GM12878 (cell line): ENCODE measurements around the gene NSFL1C. TPM values are rescaled to one million over a fixed set of nuclear protein-coding genes. Genes with fewer than 3 reads are reported as not detected.

Experiments used
- ATAC-seq: fragments of 200-7000 bp; cut with Tn5 transposase; 3 replicates; pipeline ENCODE4 v1.9.1; 2020; ENCODE audit warnings: mild to moderate bottlenecking, moderate library complexity
- BruUV-seq: library from RNA; stranded (reverse); fragments of 400-500 nt; replicated peaks from 2 replicates; lab custom pipeline; 2021; lab: Mats Ljungman, UMichigan
- CTCF ChIA-PET: fragments of 300-600 bp; sonication (Branson Sonifier 250); formaldehyde crosslinking; extraction: SDS; loops from one replicate; lab custom pipeline; 2021; ENCODE audit warnings: inconsistent platforms; lab: Yijun Ruan, JAX
- POLR2A ChIA-PET: fragments of 350-600 bp; formaldehyde crosslinking; extraction: SDS; loops from one replicate; lab custom pipeline; 2021; ENCODE audit warnings: inconsistent platforms; lab: Charles Lee
- RAD21 ChIA-PET: fragments of 300-600 bp; sonication (Branson Sonifier 250); formaldehyde crosslinking; loops from one replicate; lab custom pipeline; 2023; ENCODE audit warnings: antibody characterized with exemption; ENCODE audit not compliant: unreplicated experiment; lab: Charles Lee
- SMC1A ChIA-PET: fragments of 300-600 bp; sonication (Branson Sonifier 250); formaldehyde crosslinking; loops from one replicate; lab custom pipeline; 2023; ENCODE audit not compliant: unreplicated experiment, uncharacterized antibody; lab: Charles Lee
- DNase-seq: peaks from one replicate; pipeline ENCODE4 v3.0.0-alpha.2; 2011; ENCODE audit warnings: low read depth, low spot score
- FAIRE-seq: peaks from 3 replicates; lab custom pipeline; 2011; peaks lifted over from hg19 to GRCh38; lab: Jason Lieb, UNC
- H2AFZ ChIP-seq: 2 replicates; pipeline ENCODE4 v1.6.0; 2011; ENCODE audit warnings: low read depth, low read length, control low read depth; ENCODE audit not compliant: control insufficient read depth
- H3K27ac ChIP-seq: 2 replicates; pipeline ENCODE4 v1.5.1; 2011; ENCODE audit warnings: control low read depth; ENCODE audit not compliant: control insufficient read depth, insufficient read depth
- H3K27me3 ChIP-seq, 2 experiments: replicated peaks in 1 of 2; 2 replicates each; pipeline versions ENCODE4 v1.6.0 to v1.6.1; 2011; ENCODE audit warnings: low read length in 1 of 2; ENCODE audit not compliant: control insufficient read depth in 2 of 2, insufficient read depth in 2 of 2
- H3K36me3 ChIP-seq, 2 experiments: 2 replicates each; pipeline ENCODE4 v1.5.1; 2011; ENCODE audit warnings: low read length in 1 of 2; ENCODE audit not compliant: control insufficient read depth in 2 of 2, insufficient read depth in 2 of 2
- H3K4me1 ChIP-seq: 2 replicates; pipeline ENCODE4 v1.6.1; 2011; ENCODE audit warnings: mild to moderate bottlenecking, low read length, moderate library complexity, mixed read lengths; ENCODE audit not compliant: control insufficient read depth, insufficient read depth
- H3K4me2 ChIP-seq: 2 replicates; pipeline ENCODE4 v1.6.0; 2011; ENCODE audit warnings: control low read depth; ENCODE audit not compliant: control insufficient read depth, insufficient read depth
- H3K4me3 ChIP-seq: fragments of 200-600 bp; sonication (generic); 2 replicates; pipeline ENCODE4 v1.5.1; 2016
- H3K79me2 ChIP-seq: 2 replicates; pipeline ENCODE4 v1.6.0; 2011; ENCODE audit warnings: low read length; ENCODE audit not compliant: control insufficient read depth, insufficient read depth
- H3K9ac ChIP-seq: 2 replicates; pipeline ENCODE4 v1.8.0; 2011; ENCODE audit warnings: low read length, control low read depth, mixed read lengths; ENCODE audit not compliant: control insufficient read depth, insufficient read depth
- H3K9me3 ChIP-seq: replicated peaks from 3 replicates; pipeline ENCODE4 v1.5.1; 2011; ENCODE audit warnings: mild to moderate bottlenecking, low read length; ENCODE audit not compliant: control insufficient read depth, insufficient read depth
- H4K20me1 ChIP-seq: 2 replicates; pipeline ENCODE4 v1.6.0; 2011; ENCODE audit not compliant: control insufficient read depth, insufficient read depth
- BMI1 ChIP-seq: fragments of 450-650 bp; IDR thresholded peaks from 2 replicates; pipeline ENCODE4 v1.6.1; 2016; ENCODE audit warnings: mild to moderate bottlenecking, moderate library complexity, borderline replicate concordance
- GABPA ChIP-seq: IDR thresholded peaks from 2 replicates; pipeline ENCODE4 v1.6.1; 2014; ENCODE audit warnings: antibody characterized with exemption, low read depth, mild to moderate bottlenecking, inconsistent platforms
- MTA2 ChIP-seq: fragments of 450-650 bp; IDR thresholded peaks from 2 replicates; pipeline ENCODE4 v1.6.1; 2016; ENCODE audit warnings: low read depth, mild to moderate bottlenecking, moderate library complexity
- RAD51 ChIP-seq: fragments of 450-650 bp; IDR thresholded peaks from 2 replicates; pipeline ENCODE4 v1.6.1; 2016; ENCODE audit warnings: moderate library complexity, mild to moderate bottlenecking, inconsistent platforms
- SMC3 ChIP-seq: IDR thresholded peaks from 2 replicates; pipeline ENCODE4 v1.6.1; 2011; ENCODE audit warnings: low read length, improper control_type of control experiment, borderline replicate concordance
- SPI1 ChIP-seq: IDR thresholded peaks from 2 replicates; pipeline ENCODE4 v1.6.1; 2011; ENCODE audit warnings: low read depth, mild to moderate bottlenecking, low read length, moderate library complexity, borderline replicate concordance; ENCODE audit not compliant: insufficient read depth
- ZNF24 ChIP-seq: fragments of 450-650 bp; IDR thresholded peaks from 2 replicates; pipeline ENCODE4 v1.6.1; 2017; ENCODE audit warnings: antibody characterized with exemption, mild to moderate bottlenecking
- WGBS: methylation state at CpG from one replicate; pipeline ENCODE4 v1.1.6; 2016; ENCODE audit warnings: low lambda C conversion rate; ENCODE audit not compliant: insufficient replicate concordance, insufficient coverage; ENCODE audit errors: missing lambda C conversion rate; 5-methylcytosine and 5-hydroxymethylcytosine counted together
- in situ Hi-C: fragments of 300-500 bp; cut with MboI; formaldehyde crosslinking; loops from 9 replicates; pipeline ENCODE4 v1.14.3; 2018; ENCODE audit warnings: mixed read lengths
- intact Hi-C: fragments of 100-400 bp; cut with micrococcal nuclease; formaldehyde crosslinking; loops from one replicate; pipeline ENCODE4 v1.14.2; 2022; ENCODE audit not compliant: unreplicated experiment
- polyA plus RNA-seq, 11 experiments: library from polyadenylated mRNA; depleted of rRNA in 4 of 11; unstranded in 6 of 11; stranded (reverse) in 5 of 11; fragments of >200 nt; fragmentation: Nextera tagmentation in 4 of 11; fragmentation: Illumina TruSeq in 1 of 11; extraction: Ambion mirVana in 4 of 11; extraction: Trizol in 1 of 11; gene quantifications; 1 replicate in 1 of 11; 2 replicates in 10 of 11; pipeline versions ENCODE4 v1.2.1 to v1.2.3, GENCODE V29; 2011 to 2016; ENCODE audit warnings: inconsistent platforms in 2 of 11, missing spikeins in 2 of 11, low read depth in 1 of 11
- total RNA-seq, 4 experiments: library from RNA; depleted of rRNA in 3 of 4; stranded (reverse); fragments of >200 nt in 3 of 4; fragmentation: Illumina TruSeq in 1 of 4; extraction: Trizol in 1 of 4; gene quantifications; 2 replicates each; pipeline versions ENCODE4 v1.2.1 to v1.2.3, GENCODE V29; 2013 to 2021

Gene NSFL1C
- total and polyA plus RNA-seq, 10 of the 15 experiments (the other 5 are each of a cell fraction or from before 2014, with no cell fraction given): 21.5 to 100 (median 38.1) TPM

- no peaks in the 10 kb centered on the region for H3K79me2 ChIP-seq
- no peaks in the 10 kb centered on the region for H4K20me1 ChIP-seq
- FAIRE-seq (no peak), ATAC-seq (no peak)
- CTCF ChIA-PET: no interaction called here
- WGBS: 24% methylated on average over 4 of the region's 4 CpGs
- no peak overlapping the region for H3K27ac ChIP-seq
- no peak overlapping the region for H3K4me3 ChIP-seq
- no peak overlapping the region for H3K9ac ChIP-seq
- TF ChIP-seq RAD51: no peak
- TF ChIP-seq SMC3: no peak
- TF ChIP-seq GABPA: no peak
- TF ChIP-seq MTA2: no peak
- TF ChIP-seq BMI1: no peak
- TF ChIP-seq, all 136 proteins: peak for 0
- no peaks in the 10 kb centered on the region; the same call in 2 of the 3 replicates for H3K9me3 ChIP-seq
- in situ Hi-C loops (no loop called here), intact Hi-C loops (no loop called here)
- H3K4me2 ChIP-seq: no peak overlapping the region
- SMC1A ChIA-PET: interaction anchor here (0.7 kb wide), 1 partner anchor 24 kb away, joined by 3 read pairs; no protein-coding TSS in a partner anchor
- POLR2A ChIA-PET: interaction anchor here (0.6 kb wide), 1 partner anchor 22 kb away, joined by 3 read pairs; the partner anchor contains the start of gene FKBP1A
- no peaks in the 10 kb centered on the region for H3K36me3 ChIP-seq
- no peaks in the 10 kb centered on the region; a peak in 1 of 4 replicates for H3K27me3 ChIP-seq
- RAD21 ChIA-PET: no interaction called here
- no TSS peak for BruUV-seq
- H3K4me1 ChIP-seq: no peaks in the 10 kb centered on the region
- H2AFZ ChIP-seq: no peak overlapping the region
- DNase-seq: no peak
Observed at GRCh38 chr20:1414982-1415381, 51.7 kb downstream of the NSFL1C start.

GRCh38 chr20:1405801-1406200 is 60.8 kb downstream of the NSFL1C start:
- intact Hi-C loops: no loop called here
- no peaks in the 10 kb centered on the region for H3K36me3 ChIP-seq
- H3K4me2 ChIP-seq: no peak overlapping the region
- no peaks in the 10 kb centered on the region for H3K9me3 ChIP-seq
- in situ Hi-C loops: no loop called here
- H3K27me3 ChIP-seq: no peaks in the 10 kb centered on the region; a peak in 1 of 4 replicates
- no peak overlapping the region for H3K27ac ChIP-seq
- CTCF ChIA-PET: interaction anchor here (1.6 kb wide), 1 partner anchor 9 kb away, joined by 7 read pairs; no protein-coding TSS in a partner anchor
- no peaks in the 10 kb centered on the region for H3K79me2 ChIP-seq
- whole genome bisulfite sequencing: 0% methylated on average over 2 of the region's 2 CpGs
- ATAC-seq: no peak
- no peak for DNase-seq
- POLR2A ChIA-PET: no interaction called here
- no TSS peak for BruUV-seq
- H4K20me1 ChIP-seq: no peaks in the 10 kb centered on the region
- RAD21 ChIA-PET: no interaction called here
- no peak overlapping the region for H2AFZ ChIP-seq
- FAIRE-seq: no peak
- H3K4me3 ChIP-seq: no peak overlapping the region
- SMC1A ChIA-PET: no interaction called here
- TF ChIP-seq SPI1: peak; percentile 34; the same call in 1 of the 2 replicates
- no peak for TF ChIP-seq ZNF24
- H3K4me1 ChIP-seq: no peaks in the 10 kb centered on the region
- no peak overlapping the region for H3K9ac ChIP-seq
